Spleen (tissue), 11 donors: Measurements from ENCODE around the gene PRTN3. TPM values are rescaled to one million over a fixed set of nuclear protein-coding genes. Genes with fewer than 3 reads are reported as not detected.

Source experiments
- DNase-seq: peaks from one replicate; pipeline ENCODE4 v3.0.0-alpha.2; 2020
- H3K27ac ChIP-seq, 8 donors: fragments of 200-600 bp; sonication (generic) in 7 of 8; 1 replicate in 4 of 8; 2 replicates in 4 of 8; pipeline versions ENCODE4 v1.5.0 to v1.8.0; 2016 to 2021; ENCODE audit warnings: inconsistent platforms in 4 of 8, mild to moderate bottlenecking in 4 of 8, moderate library complexity in 1 of 8
- H3K27me3 ChIP-seq, 7 donors: fragments of 200-600 bp; sonication (generic) in 6 of 7; replicated peaks in 1 of 7; 1 replicate in 4 of 7; 2 replicates in 3 of 7; pipeline versions ENCODE4 v1.5.0 to v1.8.0; 2016 to 2021; ENCODE audit warnings: inconsistent platforms in 3 of 7, mild to moderate bottlenecking in 1 of 7
- H3K36me3 ChIP-seq, 6 donors: fragments of 200-600 bp; sonication (generic) in 5 of 6; 1 replicate in 4 of 6; 2 replicates in 2 of 6; pipeline versions ENCODE4 v1.5.0 to v1.8.0; 2016 to 2021; ENCODE audit warnings: inconsistent platforms in 2 of 6
- H3K4me1 ChIP-seq, 6 donors: fragments of 200-600 bp; sonication (generic) in 5 of 6; 1 replicate in 3 of 6; 2 replicates in 3 of 6; pipeline versions ENCODE4 v1.5.0 to v1.8.0; 2016 to 2021; ENCODE audit warnings: inconsistent platforms in 3 of 6
- H3K4me3 ChIP-seq, 8 donors: fragments of 200-600 bp; sonication (generic) in 7 of 8; 1 replicate in 4 of 8; 2 replicates in 4 of 8; pipeline versions ENCODE4 v1.5.0 to v1.8.0; 2016 to 2021; ENCODE audit warnings: inconsistent platforms in 4 of 8, mild to moderate bottlenecking in 4 of 8, moderate library complexity in 2 of 8
- H3K9me3 ChIP-seq, 8 donors: fragments of 200-600 bp; sonication (generic) in 7 of 8; 1 replicate in 4 of 8; 2 replicates in 4 of 8; pipeline versions ENCODE4 v1.5.0 to v1.8.0; 2016 to 2021; ENCODE audit warnings: inconsistent platforms in 4 of 8
- CTCF ChIP-seq, 11 experiments: fragments of 200-600 bp in 7 of 11; fragments of 450-650 bp in 4 of 11; sonication (generic) in 4 of 11; IDR thresholded peaks in 8 of 11; conservative IDR thresholded peaks in 3 of 11; 1 replicate in 7 of 11; 2 replicates in 4 of 11; pipeline versions ENCODE4 v1.4.0 to v1.8.0; 2016 to 2021; ENCODE audit warnings: antibody characterized with exemption in 11 of 11, inconsistent platforms in 4 of 11, mild to moderate bottlenecking in 1 of 11
- POLR2A ChIP-seq, 3 donors: fragments of 450-650 bp; IDR thresholded peaks; one replicate each; pipeline ENCODE4 v1.5.1; 2017; ENCODE audit warnings: antibody characterized with exemption in 3 of 3, mild to moderate bottlenecking in 1 of 3
- POLR2AphosphoS5 ChIP-seq, 3 donors: sonication (generic); formaldehyde crosslinking; IDR thresholded peaks; one replicate each; pipeline ENCODE4 v1.5.1; 2017; ENCODE audit warnings: antibody characterized with exemption in 3 of 3
- WGBS, 5 donors: extraction: QIAGEN DNeasy Blood & Tissue Kit in 3 of 5; methylation state at CpG; one replicate each; pipeline versions ENCODE4 v1.1.5 to v1.1.7; 2013 to 2018; 5-methylcytosine and 5-hydroxymethylcytosine counted together
- intact Hi-C: fragments of 100-400 bp; cut with DNase I; formaldehyde crosslinking; loops from one replicate; pipeline ENCODE4 v1.15.0; 2023; ENCODE audit warnings: low total_unique reads
- polyA plus RNA-seq, 3 donors: library from polyadenylated mRNA; stranded (reverse); fragments of 200-250 nt; gene quantifications; one replicate each; pipeline ENCODE4 v1.2.1, GENCODE V29; 2013
- total RNA-seq, 7 donors: library from RNA; depleted of rRNA in 3 of 7; stranded (reverse); fragments of >200 nt in 3 of 7; fragmentation: NEBNext Ultra II Directional in 4 of 7; extraction: Animal tissue kit (Norgen Biotek cat#: 25700) in 4 of 7; gene quantifications; one replicate each; pipeline versions ENCODE4 v1.1.0 to v1.2.1, GENCODE V29; 2016 to 2021
- donor health status: healthy with polysubstance abuse.
- donor health status: DM: no; HTN: no; CAD: no; lungs with moderate emphysema.
- donor health status: DM: no; HTN: no; CAD: no.
- donor health status: Bipolar disorder and iron deficiency.
- donor health status: healthy.
- donor health status: DM: no; HTN: no; CAD: no.
- donor health status: DM: yes; HTN: yes; CAD: no.

PRTN3 gene
- total and polyA plus RNA-seq, 10 donors: 0.89 to 168 (median 7.9) TPM

GRCh38 chr19:843180-843835 lies 2.5 kb downstream of the PRTN3 start:
- peaks cover 3 to 97% (median 56%) of the 10 kb centered on the region in 7 donors for H3K27me3 ChIP-seq
- no peaks in the 10 kb centered on the region for H3K9me3 ChIP-seq
- H3K27ac ChIP-seq: peak overlapping the region in 2 of 8 donors; percentile 7 to 13
- peak; percentile 86 for DNase-seq
- 5 to 43% (median 9%) methylated on average over 1 to 46 of the region's 46 CpGs for WGBS, 5 donors
- H3K36me3 ChIP-seq: no peaks in the 10 kb centered on the region
- intact Hi-C loops: no loop called here
- TF ChIP-seq POLR2AphosphoS5 (IDR thresholded peaks at IDR 0.05): peak in 1 of 3 donors; percentile 38
- no peak for TF ChIP-seq POLR2A (IDR thresholded peaks at IDR 0.05)
- H3K4me1 ChIP-seq: peaks cover 0 to 67% (median 28%) of the 10 kb centered on the region in 6 donors
- H3K4me3 ChIP-seq: peak overlapping the region in 5 of 8 donors; percentile 12 to 46 (median 22)

- peaks cover 0 to 69% (median 31%) of the 10 kb centered on the region in 6 donors for H3K4me1 ChIP-seq
- WGBS, 5 donors: 5 to 57% (median 25%) methylated on average over 1 to 60 of the region's 70 CpGs
- TF ChIP-seq POLR2AphosphoS5 (IDR thresholded peaks at IDR 0.05) (no peak), POLR2A (IDR thresholded peaks at IDR 0.05) (no peak), CTCF (IDR thresholded peaks at IDR 0.05 in 8 of 11, conservative IDR thresholded peaks at IDR 0.05 in 3 of 11) (no peak)
- H3K4me3 ChIP-seq: peak overlapping the region in 5 of 8 donors; percentile 12 to 46 (median 22)
- H3K27me3 ChIP-seq: peaks cover 3 to 97% (median 58%) of the 10 kb centered on the region in 7 donors
- peak overlapping the region in 2 of 8 donors; percentile 7 to 31 for H3K27ac ChIP-seq
- no peaks in the 10 kb centered on the region for H3K36me3 ChIP-seq
- DNase-seq: no peak
- H3K9me3 ChIP-seq: no peaks in the 10 kb centered on the region
- intact Hi-C loops: no loop called here
Measured at GRCh38 chr19:843836-844545, 3.2 kb downstream of the PRTN3 start.

GRCh38 chr19:844546-844971 lies 3.8 kb downstream of the PRTN3 start:
- intact Hi-C loops: no loop called here
- TF ChIP-seq POLR2AphosphoS5 (IDR thresholded peaks at IDR 0.05) (no peak), CTCF (IDR thresholded peaks at IDR 0.05 in 8 of 11, conservative IDR thresholded peaks at IDR 0.05 in 3 of 11) (no peak), POLR2A (IDR thresholded peaks at IDR 0.05) (no peak)
- Histone ChIP-seq H3K4me1 (peaks cover 0 to 63% (median 28%) of the 10 kb centered on the region in 6 donors), H3K27me3 (peaks cover 3 to 98% (median 58%) of the 10 kb centered on the region in 7 donors), H3K4me3 (no peak overlapping the region), H3K36me3 (no peaks in the 10 kb centered on the region), H3K9me3 (no peaks in the 10 kb centered on the region), H3K27ac (peak overlapping the region in 1 of 8 donors; percentile 31)
- 18 to 48% (median 34%) methylated on average over 10 to 11 of the region's 11 CpGs for WGBS, 5 donors
- DNase-seq: no peak

GRCh38 chr19:845707-846521 lies 5.1 kb downstream of the PRTN3 start:
- Histone ChIP-seq H3K27me3 (peaks cover 3 to 98% (median 60%) of the 10 kb centered on the region in 7 donors), H3K36me3 (no peaks in the 10 kb centered on the region), H3K9me3 (no peaks in the 10 kb centered on the region), H3K27ac (no peak overlapping the region), H3K4me3 (no peak overlapping the region), H3K4me1 (peaks cover 0 to 63% (median 30%) of the 10 kb centered on the region in 6 donors)
- intact Hi-C loops: no loop called here
- 63 to 72% (median 70%) methylated on average over 36 to 37 of the region's 37 CpGs for WGBS, 5 donors
- DNase-seq: no peak
- TF ChIP-seq POLR2A (IDR thresholded peaks at IDR 0.05) (no peak), POLR2AphosphoS5 (IDR thresholded peaks at IDR 0.05) (no peak), CTCF (IDR thresholded peaks at IDR 0.05 in 8 of 11, conservative IDR thresholded peaks at IDR 0.05 in 3 of 11) (no peak)
